Mesenchymal stem cell (in vitro differentiated cells and primary cell): ENCODE measurements around the gene SLC6A8.

ENCODE experiments used
- DNase-seq: peaks from one replicate; pipeline ENCODE4 v3.0.0-alpha.2; 2013
- H2AFZ ChIP-seq: one replicate; pipeline ENCODE4 v1.6.1; 2013; ENCODE audit warnings: low read depth, mild to moderate bottlenecking, control low read depth, inconsistent platforms, low read length, moderate library complexity
- H2AK5ac ChIP-seq: 2 replicates; pipeline ENCODE4 v1.6.1; 2013; ENCODE audit warnings: low read length, moderate library complexity, mild to moderate bottlenecking, inconsistent platforms; ENCODE audit not compliant: severe bottlenecking
- H2BK120ac ChIP-seq: one replicate; pipeline ENCODE4 v1.6.1; 2013; ENCODE audit warnings: low read depth, mild to moderate bottlenecking, inconsistent platforms, low read length, moderate library complexity
- H2BK12ac ChIP-seq, 2 experiments: one replicate each; pipeline ENCODE4 v1.6.1; 2013; ENCODE audit warnings: inconsistent platforms in 2 of 2, low read length in 2 of 2, mild to moderate bottlenecking in 2 of 2, moderate library complexity in 2 of 2, control low read depth in 1 of 2
- H2BK15ac ChIP-seq: one replicate; pipeline ENCODE4 v1.6.1; 2013; ENCODE audit warnings: mild to moderate bottlenecking, low read depth, inconsistent platforms; ENCODE audit not compliant: poor library complexity, severe bottlenecking
- H2BK5ac ChIP-seq: 2 replicates; pipeline ENCODE4 v1.6.1; 2013; ENCODE audit warnings: low read depth, mild to moderate bottlenecking, low read length, control low read depth, inconsistent platforms; ENCODE audit not compliant: poor library complexity, severe bottlenecking
- H3K14ac ChIP-seq, 2 experiments: one replicate each; pipeline ENCODE4 v1.6.1; 2013; ENCODE audit warnings: inconsistent platforms in 2 of 2, low read length in 2 of 2, control low read depth in 1 of 2, mild to moderate bottlenecking in 1 of 2, moderate library complexity in 1 of 2
- H3K18ac ChIP-seq, 2 experiments: one replicate each; pipeline ENCODE4 v1.6.1; 2013; ENCODE audit warnings: inconsistent platforms in 2 of 2, low read length in 2 of 2, control low read depth in 1 of 2, low read depth in 1 of 2, mild to moderate bottlenecking in 1 of 2
- H3K23ac ChIP-seq, 2 experiments: one replicate each; pipeline ENCODE4 v1.6.1; 2013; ENCODE audit warnings: inconsistent platforms in 2 of 2, low read length in 2 of 2, mild to moderate bottlenecking in 2 of 2, moderate library complexity in 2 of 2, control low read depth in 1 of 2
- H3K27ac ChIP-seq: 2 replicates; pipeline ENCODE4 v1.5.1; 2013; ENCODE audit warnings: mild to moderate bottlenecking, moderate library complexity, low read length, control low read depth, inconsistent platforms; ENCODE audit not compliant: poor library complexity, severe bottlenecking
- H3K27me3 ChIP-seq, 2 experiments: 2 replicates each; pipeline versions ENCODE4 v1.6.1 to v1.7.0; 2013; ENCODE audit warnings: low read length in 2 of 2, mild to moderate bottlenecking in 2 of 2, moderate library complexity in 2 of 2, control low read depth in 1 of 2, inconsistent platforms in 1 of 2; ENCODE audit not compliant: control insufficient read depth in 1 of 2, insufficient read depth in 1 of 2
- H3K36me3 ChIP-seq, 2 experiments: 2 replicates each; pipeline versions ENCODE4 v1.6.1 to v1.7.0; 2013; ENCODE audit warnings: low read length in 2 of 2, control low read depth in 1 of 2, inconsistent platforms in 1 of 2, low read depth in 1 of 2, mild to moderate bottlenecking in 1 of 2; ENCODE audit not compliant: insufficient read depth in 2 of 2, control insufficient read depth in 1 of 2
- H3K4ac ChIP-seq, 2 experiments: one replicate each; pipeline ENCODE4 v1.6.1; 2013; ENCODE audit warnings: inconsistent platforms in 2 of 2, low read length in 2 of 2, mild to moderate bottlenecking in 2 of 2, moderate library complexity in 2 of 2, control low read depth in 1 of 2, low read depth in 1 of 2
- H3K4me1 ChIP-seq: 2 replicates; pipeline ENCODE4 v1.6.1; 2013; ENCODE audit warnings: low read depth, low read length, control low read depth; ENCODE audit not compliant: control insufficient read depth, insufficient read depth
- H3K4me2 ChIP-seq: 2 replicates; pipeline ENCODE4 v1.6.1; 2013; ENCODE audit warnings: low read length, mild to moderate bottlenecking, inconsistent platforms; ENCODE audit not compliant: poor library complexity, severe bottlenecking
- H3K4me3 ChIP-seq, 2 experiments: 2 replicates each; pipeline versions ENCODE4 v1.5.1 to v1.7.0; 2013; ENCODE audit warnings: low read length in 2 of 2, mild to moderate bottlenecking in 2 of 2, control low read depth in 1 of 2, low read depth in 1 of 2; ENCODE audit not compliant: insufficient read depth in 1 of 2
- H3K79me1 ChIP-seq: replicated peaks from 2 replicates; pipeline ENCODE4 v1.6.1; 2013; ENCODE audit warnings: mild to moderate bottlenecking, control low read depth, low read length, inconsistent platforms; ENCODE audit not compliant: poor library complexity, severe bottlenecking
- H3K9ac ChIP-seq: 2 replicates; pipeline ENCODE4 v1.7.0; 2013; ENCODE audit warnings: mild to moderate bottlenecking, low read length, moderate library complexity
- H3K9me3 ChIP-seq: 2 replicates; pipeline ENCODE4 v1.7.0; 2013; ENCODE audit warnings: mild to moderate bottlenecking, low read length; ENCODE audit not compliant: control insufficient read depth
- H4K8ac ChIP-seq: one replicate; pipeline ENCODE4 v1.6.1; 2013; ENCODE audit warnings: inconsistent platforms, mild to moderate bottlenecking, low read length, moderate library complexity
- H4K91ac ChIP-seq: one replicate; pipeline ENCODE4 v1.6.1; 2013; ENCODE audit warnings: mild to moderate bottlenecking, low read length, inconsistent platforms
- WGBS: methylation state at CpG from one replicate; pipeline ENCODE4 v1.1.7; 2013; ENCODE audit warnings: mixed read lengths; 5-methylcytosine and 5-hydroxymethylcytosine counted together

SLC6A8 gene

GRCh38 chrX:153736071-153736820 lies 48.5 kb downstream of the SLC6A8 start:
- H3K9ac ChIP-seq: no peak overlapping the region
- no peak for DNase-seq
- H2BK12ac ChIP-seq: no peak overlapping the region
- WGBS: 91% methylated on average over 29 of the region's 30 CpGs
- H3K4ac ChIP-seq: no peak overlapping the region
- no peak overlapping the region for H3K14ac ChIP-seq
- H2BK5ac ChIP-seq: no peak overlapping the region
- no peak overlapping the region for H3K18ac ChIP-seq
- no peak overlapping the region for H2AK5ac ChIP-seq
- peaks cover 2% of the 10 kb centered on the region for H3K4me1 ChIP-seq
- no peak overlapping the region for H3K27ac ChIP-seq
- no peak overlapping the region for H4K91ac ChIP-seq
- H2BK15ac ChIP-seq: no peak overlapping the region
- no peaks in the 10 kb centered on the region for H3K27me3 ChIP-seq
- H3K23ac ChIP-seq: no peak overlapping the region
- H2BK120ac ChIP-seq: no peak overlapping the region
- H4K8ac ChIP-seq: no peak overlapping the region
- no peak overlapping the region for H2AFZ ChIP-seq
- H3K9me3 ChIP-seq: peaks cover 17% of the 10 kb centered on the region
- H3K36me3 ChIP-seq: peaks cover 15 to 43% of the 10 kb centered on the region in 2 experiments
- no peak overlapping the region for H3K4me2 ChIP-seq
- H3K79me1 ChIP-seq: no peaks in the 10 kb centered on the region
- no peak overlapping the region for H3K4me3 ChIP-seq

GRCh38 chrX:153736871-153737441 lies 49.2 kb downstream of the SLC6A8 start:
- H3K14ac ChIP-seq: no peak overlapping the region
- H2BK15ac ChIP-seq: no peak overlapping the region
- no peak overlapping the region for H2AK5ac ChIP-seq
- H3K27ac ChIP-seq: no peak overlapping the region
- no peak overlapping the region for H3K4me3 ChIP-seq
- WGBS: 98% methylated on average over 8 of the region's 15 CpGs
- no peak overlapping the region for H4K91ac ChIP-seq
- H2BK120ac ChIP-seq: no peak overlapping the region
- peaks cover 2% of the 10 kb centered on the region for H3K4me1 ChIP-seq
- H2AFZ ChIP-seq: no peak overlapping the region
- no peaks in the 10 kb centered on the region for H3K79me1 ChIP-seq
- no peak overlapping the region for H3K4ac ChIP-seq
- no peaks in the 10 kb centered on the region for H3K27me3 ChIP-seq
- no peak overlapping the region for H2BK12ac ChIP-seq
- peaks cover 11 to 43% of the 10 kb centered on the region in 2 experiments for H3K36me3 ChIP-seq
- no peak overlapping the region for H3K23ac ChIP-seq
- H4K8ac ChIP-seq: no peak overlapping the region
- H3K9ac ChIP-seq: no peak overlapping the region
- H3K18ac ChIP-seq: no peak overlapping the region
- no peak overlapping the region for H3K4me2 ChIP-seq
- DNase-seq: no peak
- H3K9me3 ChIP-seq: peaks cover 10% of the 10 kb centered on the region
- H2BK5ac ChIP-seq: no peak overlapping the region

GRCh38 chrX:153738056-153738605 lies 50.4 kb downstream of the SLC6A8 start:
- WGBS: 91% methylated on average over 21 of the region's 27 CpGs
- Histone ChIP-seq H2BK120ac (no peak overlapping the region), H2AK5ac (no peak overlapping the region), H4K91ac (no peak overlapping the region), H3K9me3 (peaks cover 7% of the 10 kb centered on the region), H3K4me1 (peaks cover under 1% of the 10 kb centered on the region), H3K27ac (no peak overlapping the region), H3K14ac (no peak overlapping the region), H2BK15ac (no peak overlapping the region), H3K9ac (no peak overlapping the region), H2BK5ac (no peak overlapping the region), H2AFZ (no peak overlapping the region), H4K8ac (no peak overlapping the region), H3K4ac (no peak overlapping the region), H3K18ac (no peak overlapping the region), H3K4me3 (no peak overlapping the region), H2BK12ac (no peak overlapping the region), H3K79me1 (no peaks in the 10 kb centered on the region), H3K4me2 (no peak overlapping the region), H3K36me3 (peaks cover 11 to 39% of the 10 kb centered on the region in 2 experiments), H3K27me3 (no peaks in the 10 kb centered on the region), H3K23ac (no peak overlapping the region)
- DNase-seq: no peak

- no peak overlapping the region for H4K91ac ChIP-seq
- no peak overlapping the region for H3K4me2 ChIP-seq
- no peak overlapping the region for H2BK120ac ChIP-seq
- no peak overlapping the region for H3K27ac ChIP-seq
- peaks cover 5% of the 10 kb centered on the region for H3K4me1 ChIP-seq
- H3K79me1 ChIP-seq: no peaks in the 10 kb centered on the region
- H3K23ac ChIP-seq: no peak overlapping the region
- peaks cover 5% of the 10 kb centered on the region for H3K9me3 ChIP-seq
- H3K14ac ChIP-seq: no peak overlapping the region
- no peak overlapping the region for H2AK5ac ChIP-seq
- H3K4me3 ChIP-seq: no peak overlapping the region
- H2BK5ac ChIP-seq: no peak overlapping the region
- no peak overlapping the region for H2BK15ac ChIP-seq
- no peak overlapping the region for H2BK12ac ChIP-seq
- H3K36me3 ChIP-seq: peaks cover 11 to 32% of the 10 kb centered on the region in 2 experiments
- WGBS: 92% methylated on average over 26 of the region's 29 CpGs
- no peak for DNase-seq
- no peak overlapping the region for H3K4ac ChIP-seq
- peak overlapping the region in 1 of 2 experiments; percentile 24 for H3K18ac ChIP-seq
- H4K8ac ChIP-seq: no peak overlapping the region
- H2AFZ ChIP-seq: no peak overlapping the region
- H3K9ac ChIP-seq: no peak overlapping the region
- no peaks in the 10 kb centered on the region for H3K27me3 ChIP-seq
Measured at GRCh38 chrX:153739754-153740486, 52.2 kb downstream of the SLC6A8 start.
